Measurements from ENCODE around the gene GJB4.

Gene GJB4

DNA sequence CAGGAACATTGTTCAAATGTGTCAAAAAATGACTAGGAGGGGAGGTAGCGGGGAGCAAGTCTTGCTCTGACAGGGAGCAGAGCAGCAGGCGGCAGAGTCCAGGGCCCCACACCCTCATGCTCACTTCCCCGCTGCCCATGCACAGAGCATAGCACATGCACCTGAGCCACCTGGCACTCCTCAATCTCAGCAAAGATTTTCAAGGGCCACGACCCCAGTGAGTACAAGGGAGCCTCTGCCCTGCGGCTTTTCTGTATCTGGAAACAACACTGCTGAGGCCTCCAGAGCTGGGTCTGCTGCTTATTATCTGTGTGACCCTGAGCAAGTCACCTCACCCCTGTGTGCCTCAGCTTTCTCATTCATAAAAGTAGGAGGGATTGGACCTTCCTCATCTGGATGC, 20.4 kb downstream of the GJB4 start:
- no peak for DNase-seq

DNA sequence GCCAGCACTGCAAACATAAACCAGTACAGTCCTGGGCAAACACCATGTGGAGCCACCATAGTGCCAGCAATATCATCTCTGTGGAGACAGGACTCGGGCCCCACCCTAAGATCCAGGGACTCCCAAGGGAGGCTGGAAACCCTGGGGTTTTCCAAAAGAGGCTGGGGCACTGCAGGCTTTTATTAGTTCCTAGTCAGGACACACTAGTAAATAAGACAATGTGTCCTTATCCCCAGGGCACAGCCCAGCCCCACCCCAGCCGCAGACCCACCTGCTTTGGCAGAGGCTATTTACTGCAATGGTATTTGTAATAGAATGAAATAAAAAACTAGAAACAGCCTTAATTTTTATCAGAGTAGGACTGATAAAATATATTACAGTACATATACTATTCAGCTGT, 21.0 kb downstream of the GJB4 start:
- no peak for DNase-seq

DNA sequence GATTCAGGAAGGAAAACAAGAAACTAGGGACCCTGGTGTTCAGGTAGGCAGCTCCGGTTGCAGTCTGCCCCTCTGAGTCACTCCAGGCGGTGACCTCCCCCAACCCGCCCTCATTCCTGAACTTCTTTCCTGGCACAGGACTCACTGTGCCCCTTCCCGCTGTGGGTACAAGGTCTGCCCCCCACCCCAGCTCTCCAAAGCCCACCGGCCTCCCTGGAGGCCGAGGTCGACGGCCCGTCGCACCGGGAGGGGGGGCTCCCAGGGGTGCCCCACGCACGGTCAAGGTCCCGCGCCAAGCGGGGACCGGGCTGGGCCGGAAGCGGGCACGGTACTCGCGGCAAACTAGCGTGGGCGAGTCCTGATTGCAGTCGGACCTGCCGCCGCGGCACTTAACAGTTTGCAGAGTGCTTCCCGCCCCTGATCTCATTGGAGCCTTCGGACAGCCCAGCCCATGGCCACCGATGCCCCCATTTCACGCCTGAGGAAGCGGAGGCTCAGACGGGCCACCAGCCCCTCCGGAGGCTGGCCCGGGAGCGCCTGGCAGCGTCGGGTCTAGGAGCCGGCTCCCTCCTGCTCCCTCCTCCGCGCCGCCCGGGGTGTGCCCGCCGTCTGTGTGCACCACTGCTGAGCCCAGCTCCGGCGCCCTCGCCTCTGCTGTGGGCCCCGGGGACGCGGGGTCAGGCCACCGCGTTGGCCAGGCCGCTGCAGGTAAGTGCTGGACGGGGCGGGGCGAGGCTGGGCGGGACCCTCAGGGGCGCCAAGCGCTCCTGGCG, 21.7 kb downstream of the GJB4 start, which contains the start of gene GJB3:
Gene GJB3, plus strand, starts transcription at position 144 of the 773 bp plus-strand sequence. CDS start 3,549 bp downstream, outside the sequence.
- DNase-seq = no peak

DNA sequence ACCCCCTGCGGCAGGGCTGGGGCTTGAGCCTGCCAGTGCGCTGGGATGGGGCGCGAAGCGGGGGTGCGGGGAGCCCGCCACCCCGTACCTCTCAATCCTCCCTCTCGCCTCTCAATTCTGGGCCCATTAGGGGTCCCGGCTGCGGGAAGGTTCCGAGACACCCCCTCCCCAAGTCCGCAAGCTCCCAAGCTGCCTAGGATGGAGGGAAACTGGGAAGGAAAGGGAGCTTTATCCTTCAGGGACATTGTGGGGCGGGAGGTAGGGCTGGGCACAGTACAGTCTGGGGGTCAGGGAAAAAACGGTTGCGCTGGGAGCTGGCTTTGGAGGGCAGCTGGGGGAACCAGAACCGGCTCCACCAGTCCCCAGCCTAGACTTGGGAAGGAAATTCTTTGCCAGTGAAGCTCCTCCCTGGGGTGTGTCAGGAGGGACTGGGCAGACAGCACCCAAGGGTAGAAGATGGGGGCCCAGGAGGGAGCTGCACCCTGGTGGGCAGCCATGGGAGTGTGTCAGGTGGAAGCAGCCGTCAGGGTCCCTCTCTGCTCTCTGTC, 22.4 kb downstream of the GJB4 start:
- DNase-seq = no peak

DNA sequence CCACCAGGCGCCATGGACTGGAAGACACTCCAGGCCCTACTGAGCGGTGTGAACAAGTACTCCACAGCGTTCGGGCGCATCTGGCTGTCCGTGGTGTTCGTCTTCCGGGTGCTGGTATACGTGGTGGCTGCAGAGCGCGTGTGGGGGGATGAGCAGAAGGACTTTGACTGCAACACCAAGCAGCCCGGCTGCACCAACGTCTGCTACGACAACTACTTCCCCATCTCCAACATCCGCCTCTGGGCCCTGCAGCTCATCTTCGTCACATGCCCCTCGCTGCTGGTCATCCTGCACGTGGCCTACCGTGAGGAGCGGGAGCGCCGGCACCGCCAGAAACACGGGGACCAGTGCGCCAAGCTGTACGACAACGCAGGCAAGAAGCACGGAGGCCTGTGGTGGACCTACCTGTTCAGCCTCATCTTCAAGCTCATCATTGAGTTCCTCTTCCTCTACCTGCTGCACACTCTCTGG, 25.2 kb downstream of the GJB4 start:
- DNase-seq = no peak

DNA sequence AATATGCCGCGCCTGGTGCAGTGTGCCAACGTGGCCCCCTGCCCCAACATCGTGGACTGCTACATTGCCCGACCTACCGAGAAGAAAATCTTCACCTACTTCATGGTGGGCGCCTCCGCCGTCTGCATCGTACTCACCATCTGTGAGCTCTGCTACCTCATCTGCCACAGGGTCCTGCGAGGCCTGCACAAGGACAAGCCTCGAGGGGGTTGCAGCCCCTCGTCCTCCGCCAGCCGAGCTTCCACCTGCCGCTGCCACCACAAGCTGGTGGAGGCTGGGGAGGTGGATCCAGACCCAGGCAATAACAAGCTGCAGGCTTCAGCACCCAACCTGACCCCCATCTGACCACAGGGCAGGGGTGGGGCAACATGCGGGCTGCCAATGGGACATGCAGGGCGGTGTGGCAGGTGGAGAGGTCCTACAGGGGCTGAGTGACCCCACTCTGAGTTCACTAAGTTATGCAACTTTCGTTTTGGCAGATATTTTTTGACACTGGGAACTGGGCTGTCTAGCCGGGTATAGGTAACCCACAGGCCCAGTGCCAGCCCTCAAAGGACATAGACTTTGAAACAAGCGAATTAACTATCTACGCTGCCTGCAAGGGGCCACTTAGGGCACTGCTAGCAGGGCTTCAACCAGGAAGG, 25.8 kb downstream of the GJB4 start:
- no peak for DNase-seq

DNA sequence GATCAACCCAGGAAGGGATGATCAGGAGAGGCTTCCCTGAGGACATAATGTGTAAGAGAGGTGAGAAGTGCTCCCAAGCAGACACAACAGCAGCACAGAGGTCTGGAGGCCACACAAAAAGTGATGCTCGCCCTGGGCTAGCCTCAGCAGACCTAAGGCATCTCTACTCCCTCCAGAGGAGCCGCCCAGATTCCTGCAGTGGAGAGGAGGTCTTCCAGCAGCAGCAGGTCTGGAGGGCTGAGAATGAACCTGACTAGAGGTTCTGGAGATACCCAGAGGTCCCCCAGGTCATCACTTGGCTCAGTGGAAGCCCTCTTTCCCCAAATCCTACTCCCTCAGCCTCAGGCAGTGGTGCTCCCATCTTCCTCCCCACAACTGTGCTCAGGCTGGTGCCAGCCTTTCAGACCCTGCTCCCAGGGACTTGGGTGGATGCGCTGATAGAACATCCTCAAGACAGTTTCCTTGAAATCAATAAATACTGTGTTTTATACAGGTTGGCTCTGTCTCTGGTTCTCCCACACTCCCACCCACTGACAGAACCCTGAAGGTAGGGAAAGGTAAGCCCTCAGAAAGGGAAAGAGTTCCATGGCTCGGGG, 26.4 kb downstream of the GJB4 start:
- DNase-seq = no peak

DNA sequence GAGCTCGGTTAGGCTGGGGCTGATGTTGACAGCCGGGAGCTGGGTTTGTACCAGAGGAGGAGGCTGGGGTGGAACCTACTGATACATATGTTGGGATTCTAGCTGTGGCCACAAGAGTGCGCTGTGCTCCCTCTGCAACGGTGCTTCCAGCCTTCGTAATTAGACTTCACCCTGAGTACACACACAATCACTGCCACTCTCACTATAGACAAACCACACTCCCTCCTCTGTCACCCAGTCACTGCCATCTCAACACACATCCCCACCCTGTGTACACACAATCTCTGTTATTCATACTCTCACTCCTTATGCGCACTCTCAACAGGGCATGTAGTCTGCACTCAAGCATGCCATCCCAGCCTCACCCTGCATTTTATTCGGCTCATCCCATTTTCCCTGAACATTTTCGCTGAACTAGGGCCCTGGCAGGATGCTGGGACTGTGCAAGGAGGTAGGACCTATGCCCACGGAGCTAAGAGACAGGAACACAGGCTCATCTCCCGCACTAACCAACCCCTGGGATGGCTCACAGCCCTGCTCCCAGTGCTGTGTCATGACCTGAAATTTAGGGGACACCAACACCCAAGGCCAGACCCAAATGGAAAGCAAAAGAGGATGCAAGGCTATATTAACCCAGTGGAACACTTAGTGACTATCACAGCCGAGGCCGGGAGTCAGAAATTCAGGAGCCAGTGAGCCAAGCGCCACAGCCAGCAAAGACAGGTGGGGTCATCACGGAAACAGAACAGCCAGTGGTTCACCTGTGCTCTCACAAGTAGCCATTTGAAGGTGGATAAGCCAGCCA, 27.2 kb downstream of the GJB4 start:
- peak; percentile 32 for DNase-seq

- DNase-seq = no peak
Measured at GRCh38 chr1:34787461-34788420, 28.2 kb downstream of the GJB4 start.

- DNase-seq = no peak
Measured at GRCh38 chr1:34790985-34791384, 31.4 kb downstream of the GJB4 start.

GRCh38 chr1:34792424-34792823, 32.9 kb downstream of the GJB4 start:
- DNase-seq = no peak

- no peak for DNase-seq
Measured at GRCh38 chr1:34792868-34793727, 33.6 kb downstream of the GJB4 start, which contains the start of gene GJA4. Gene GJA4 (plus strand): TSS chr1:34792999. CDS start chr1:34794214, 1,215 bp downstream.

GRCh38 chr1:34794001-34794789, 34.7 kb downstream of the GJB4 start:
- DNase-seq = no peak

- no peak for DNase-seq
Measured at GRCh38 chr1:34794790-34795180, 35.2 kb downstream of the GJB4 start.

DNA sequence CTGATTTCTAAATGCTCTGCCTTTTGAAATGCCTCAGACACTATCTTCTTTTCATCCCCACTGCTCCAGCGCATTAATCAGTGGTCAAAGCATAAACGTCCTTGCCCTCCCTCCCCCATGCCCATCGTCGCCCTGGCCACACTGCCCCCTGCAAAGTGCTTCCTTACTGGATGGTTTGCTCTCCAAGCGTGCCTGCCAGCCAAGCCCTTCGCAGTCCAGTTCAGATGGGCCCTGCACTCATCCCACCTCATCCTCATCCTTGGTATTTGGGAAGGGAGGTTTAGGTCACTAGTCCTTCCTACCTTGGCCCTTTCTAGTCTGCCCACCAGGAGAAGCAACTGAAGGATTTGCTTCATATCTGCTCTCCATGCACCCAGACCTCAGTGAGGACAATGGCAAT, 36.4 kb downstream of the GJB4 start:
- DNase-seq = no peak

DNA sequence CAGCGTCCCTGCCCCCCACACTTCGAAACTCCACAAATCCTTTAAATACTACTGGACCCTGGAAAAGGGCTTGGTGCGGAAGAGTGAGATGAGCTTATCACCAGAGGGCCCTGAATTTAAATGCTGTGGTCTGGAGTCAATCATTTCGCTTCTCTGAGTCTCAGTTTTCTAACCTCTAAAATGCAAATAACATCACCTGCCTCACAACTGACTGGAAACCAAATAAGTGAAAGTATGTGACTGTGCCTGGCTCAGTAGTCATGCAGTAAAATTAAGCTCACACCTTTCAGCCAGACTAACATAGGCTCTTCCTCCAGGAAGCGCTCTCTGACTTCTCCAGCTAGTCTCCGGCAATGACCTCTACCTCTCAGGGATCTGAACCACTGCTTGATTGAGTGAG, 37.5 kb downstream of the GJB4 start:
- DNase-seq = no peak

DNA sequence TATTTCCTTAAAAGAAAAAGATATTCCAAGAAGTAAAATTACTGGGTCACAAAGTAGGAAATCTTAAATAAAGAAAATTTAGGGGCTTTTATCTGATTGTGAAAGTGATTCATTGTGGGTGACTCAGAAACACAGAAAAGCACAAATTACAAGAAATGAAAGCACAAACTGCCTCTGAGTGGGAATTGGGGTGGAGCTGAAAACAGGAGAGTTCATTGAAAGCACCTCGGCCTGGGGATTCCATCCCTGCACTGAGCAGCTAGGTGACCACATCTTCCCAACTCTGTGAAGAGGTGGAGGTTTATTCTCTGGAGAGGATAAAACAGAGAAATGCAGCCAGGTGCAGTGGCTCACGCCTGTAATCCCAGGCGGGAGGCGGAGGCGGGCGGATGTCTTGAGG, 40.7 kb downstream of the GJB4 start:
- no peak for DNase-seq

- DNase-seq = no peak
Measured at GRCh38 chr1:34803770-34804169, 44.2 kb downstream of the GJB4 start.

GRCh38 chr1:34806396-34806795, 46.9 kb downstream of the GJB4 start:
- DNase-seq = no peak

Data from DMS79 (cell line).